Parathyroid adenoma (tissue), 2 donors: Measurements from ENCODE around the gene DNASE1L3.

ENCODE experiments used
- H2AFZ ChIP-seq: fragments of 300-600 bp; sonication (generic); one replicate; pipeline ENCODE4 v1.7.0; 2017; ENCODE audit warnings: antibody characterized with exemption, mild to moderate bottlenecking
- H3K27ac ChIP-seq: fragments of 300-600 bp; sonication (generic); one replicate; pipeline ENCODE4 v1.7.0; 2017
- H3K27me3 ChIP-seq: fragments of 300-600 bp; sonication (generic); one replicate; pipeline ENCODE4 v1.7.0; 2017; ENCODE audit warnings: low read length; ENCODE audit not compliant: control insufficient read depth, insufficient read depth
- H3K36me3 ChIP-seq: fragments of 300-600 bp; sonication (generic); one replicate; pipeline ENCODE4 v1.7.0; 2017; ENCODE audit warnings: low read length; ENCODE audit not compliant: control insufficient read depth, insufficient read depth
- H3K4me1 ChIP-seq: fragments of 300-600 bp; sonication (generic); one replicate; pipeline ENCODE4 v1.7.0; 2017; ENCODE audit warnings: control low read depth
- H3K4me2 ChIP-seq: fragments of 300-600 bp; sonication (generic); one replicate; pipeline ENCODE4 v1.7.0; 2017; ENCODE audit warnings: low read length
- H3K4me3 ChIP-seq: fragments of 300-600 bp; sonication (generic); one replicate; pipeline ENCODE4 v1.7.0; 2017; ENCODE audit warnings: low read depth, low read length
- H3K79me2 ChIP-seq: fragments of 300-600 bp; sonication (generic); one replicate; pipeline ENCODE4 v1.7.0; 2017; ENCODE audit warnings: control low read depth
- H3K9ac ChIP-seq: fragments of 300-600 bp; sonication (generic); one replicate; pipeline ENCODE4 v1.7.0; 2017; ENCODE audit warnings: mild to moderate bottlenecking
- H3K9me3 ChIP-seq: fragments of 300-600 bp; sonication (generic); one replicate; pipeline ENCODE4 v1.7.0; 2017; ENCODE audit warnings: low read length; ENCODE audit not compliant: control insufficient read depth
- TF ChIP-seq, protein P1 (sequence below): fragments of 300-600 bp; sonication (generic); IDR thresholded peaks from one replicate; pipeline ENCODE4 v1.7.0; 2017; ENCODE audit warnings: antibody characterized with exemption, mild to moderate bottlenecking
- donor health status: primary hyperparathyroidism.

The DNASE1L3 gene

DNA sequence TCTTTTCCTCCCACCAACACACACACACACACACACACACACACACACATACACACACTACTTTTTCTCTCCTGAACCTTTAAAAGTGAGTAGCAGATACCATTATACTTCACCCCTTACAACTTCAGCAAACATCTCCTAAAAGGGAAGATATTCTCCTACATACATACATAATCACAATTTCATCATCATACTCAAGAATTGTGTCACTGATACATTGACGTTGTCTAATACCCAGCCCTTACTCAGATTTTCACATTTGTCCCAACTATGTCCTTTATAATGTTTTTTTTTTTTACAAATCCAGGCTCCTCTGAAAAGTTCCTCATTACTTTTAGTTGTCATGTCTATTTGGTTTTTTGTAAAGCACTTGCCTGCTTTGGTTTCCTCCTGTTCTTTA, 45.3 kb upstream of the DNASE1L3 start:
- H3K4me1 ChIP-seq: no peaks in the 10 kb centered on the region
- no peak overlapping the region for H3K4me2 ChIP-seq
- no peaks in the 10 kb centered on the region for H3K79me2 ChIP-seq
- no peak overlapping the region for H2AFZ ChIP-seq
- H3K9me3 ChIP-seq: no peaks in the 10 kb centered on the region
- no peak overlapping the region for H3K4me3 ChIP-seq
- H3K36me3 ChIP-seq: no peaks in the 10 kb centered on the region
- H3K27ac ChIP-seq: no peak overlapping the region
- TF ChIP-seq, protein P1, sequence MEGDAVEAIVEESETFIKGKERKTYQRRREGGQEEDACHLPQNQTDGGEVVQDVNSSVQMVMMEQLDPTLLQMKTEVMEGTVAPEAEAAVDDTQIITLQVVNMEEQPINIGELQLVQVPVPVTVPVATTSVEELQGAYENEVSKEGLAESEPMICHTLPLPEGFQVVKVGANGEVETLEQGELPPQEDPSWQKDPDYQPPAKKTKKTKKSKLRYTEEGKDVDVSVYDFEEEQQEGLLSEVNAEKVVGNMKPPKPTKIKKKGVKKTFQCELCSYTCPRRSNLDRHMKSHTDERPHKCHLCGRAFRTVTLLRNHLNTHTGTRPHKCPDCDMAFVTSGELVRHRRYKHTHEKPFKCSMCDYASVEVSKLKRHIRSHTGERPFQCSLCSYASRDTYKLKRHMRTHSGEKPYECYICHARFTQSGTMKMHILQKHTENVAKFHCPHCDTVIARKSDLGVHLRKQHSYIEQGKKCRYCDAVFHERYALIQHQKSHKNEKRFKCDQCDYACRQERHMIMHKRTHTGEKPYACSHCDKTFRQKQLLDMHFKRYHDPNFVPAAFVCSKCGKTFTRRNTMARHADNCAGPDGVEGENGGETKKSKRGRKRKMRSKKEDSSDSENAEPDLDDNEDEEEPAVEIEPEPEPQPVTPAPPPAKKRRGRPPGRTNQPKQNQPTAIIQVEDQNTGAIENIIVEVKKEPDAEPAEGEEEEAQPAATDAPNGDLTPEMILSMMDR: no peak
- no peak overlapping the region for H3K9ac ChIP-seq
- H3K27me3 ChIP-seq: no peaks in the 10 kb centered on the region

- Histone ChIP-seq H2AFZ (no peak overlapping the region), H3K9ac (no peak overlapping the region), H3K36me3 (no peaks in the 10 kb centered on the region), H3K4me1 (no peaks in the 10 kb centered on the region), H3K9me3 (no peaks in the 10 kb centered on the region), H3K27me3 (no peaks in the 10 kb centered on the region), H3K4me3 (no peak overlapping the region), H3K27ac (no peak overlapping the region), H3K79me2 (no peaks in the 10 kb centered on the region), H3K4me2 (no peak overlapping the region)
- TF ChIP-seq, protein P1: no peak
These were observed 43.4 kb upstream of the DNASE1L3 start for GRCh38 chr3:58254144-58254543.

DNA sequence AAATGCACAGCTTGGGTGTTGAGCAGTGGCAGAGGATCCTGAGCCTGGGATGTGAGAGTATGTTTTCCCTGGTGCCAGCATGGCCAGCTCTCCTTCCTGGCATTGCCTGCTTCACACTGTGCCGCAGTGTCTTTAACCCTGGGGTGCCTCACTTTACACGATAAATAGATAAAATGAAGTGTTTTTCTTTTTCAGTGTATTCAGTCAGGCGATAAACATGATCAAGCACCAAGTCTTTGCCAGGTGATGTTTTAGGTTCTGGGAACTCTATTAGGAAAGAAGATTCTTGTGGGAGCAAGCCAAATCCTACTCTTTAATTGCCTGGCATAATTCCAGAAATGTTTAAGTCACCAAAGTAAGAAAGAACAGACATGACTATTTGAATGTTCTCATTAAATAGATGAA, 40.9 kb upstream of the DNASE1L3 start:
- TF ChIP-seq, protein P1: no peak
- no peaks in the 10 kb centered on the region for H3K27me3 ChIP-seq
- no peaks in the 10 kb centered on the region for H3K4me1 ChIP-seq
- no peaks in the 10 kb centered on the region for H3K36me3 ChIP-seq
- no peak overlapping the region for H3K27ac ChIP-seq
- H3K9ac ChIP-seq: no peak overlapping the region
- no peak overlapping the region for H3K4me2 ChIP-seq
- no peak overlapping the region for H2AFZ ChIP-seq
- no peaks in the 10 kb centered on the region for H3K79me2 ChIP-seq
- H3K9me3 ChIP-seq: no peaks in the 10 kb centered on the region
- no peak overlapping the region for H3K4me3 ChIP-seq

DNA sequence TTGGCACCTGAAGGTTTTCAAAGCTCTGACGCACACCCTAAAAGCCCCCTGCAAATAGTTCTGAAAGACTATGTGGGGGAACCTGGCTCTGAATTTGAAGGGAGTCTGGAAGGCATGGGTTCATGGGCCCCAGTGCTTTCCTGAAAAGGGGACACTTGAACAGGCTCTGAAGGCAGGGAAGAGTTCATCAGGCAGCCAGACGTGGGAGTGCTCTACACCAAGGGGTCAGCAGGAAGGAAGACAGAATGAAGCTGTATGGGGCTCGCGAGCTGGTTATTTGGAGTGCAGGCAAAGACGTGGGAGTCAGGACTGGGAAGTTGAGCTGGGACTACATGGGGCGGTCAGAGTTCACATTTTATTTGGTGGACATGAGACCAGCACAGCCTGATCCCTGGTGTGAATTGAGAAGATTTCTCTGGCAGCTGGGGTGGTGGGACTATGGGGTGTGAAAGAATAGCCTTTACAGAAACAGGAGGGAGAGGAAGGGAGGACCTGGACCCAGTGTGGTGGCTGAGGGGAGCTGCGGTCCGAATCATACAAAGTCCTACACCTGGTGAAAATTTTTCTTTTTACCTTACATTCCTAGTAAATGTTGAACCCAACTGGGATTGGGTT, 39.4 kb upstream of the DNASE1L3 start:
- no peak overlapping the region for H3K27ac ChIP-seq
- H3K4me3 ChIP-seq: no peak overlapping the region
- no peak overlapping the region for H3K4me2 ChIP-seq
- no peaks in the 10 kb centered on the region for H3K27me3 ChIP-seq
- TF ChIP-seq, protein P1: no peak
- no peak overlapping the region for H2AFZ ChIP-seq
- no peaks in the 10 kb centered on the region for H3K9me3 ChIP-seq
- H3K36me3 ChIP-seq: no peaks in the 10 kb centered on the region
- H3K4me1 ChIP-seq: no peaks in the 10 kb centered on the region
- no peak overlapping the region for H3K9ac ChIP-seq
- H3K79me2 ChIP-seq: no peaks in the 10 kb centered on the region

DNA sequence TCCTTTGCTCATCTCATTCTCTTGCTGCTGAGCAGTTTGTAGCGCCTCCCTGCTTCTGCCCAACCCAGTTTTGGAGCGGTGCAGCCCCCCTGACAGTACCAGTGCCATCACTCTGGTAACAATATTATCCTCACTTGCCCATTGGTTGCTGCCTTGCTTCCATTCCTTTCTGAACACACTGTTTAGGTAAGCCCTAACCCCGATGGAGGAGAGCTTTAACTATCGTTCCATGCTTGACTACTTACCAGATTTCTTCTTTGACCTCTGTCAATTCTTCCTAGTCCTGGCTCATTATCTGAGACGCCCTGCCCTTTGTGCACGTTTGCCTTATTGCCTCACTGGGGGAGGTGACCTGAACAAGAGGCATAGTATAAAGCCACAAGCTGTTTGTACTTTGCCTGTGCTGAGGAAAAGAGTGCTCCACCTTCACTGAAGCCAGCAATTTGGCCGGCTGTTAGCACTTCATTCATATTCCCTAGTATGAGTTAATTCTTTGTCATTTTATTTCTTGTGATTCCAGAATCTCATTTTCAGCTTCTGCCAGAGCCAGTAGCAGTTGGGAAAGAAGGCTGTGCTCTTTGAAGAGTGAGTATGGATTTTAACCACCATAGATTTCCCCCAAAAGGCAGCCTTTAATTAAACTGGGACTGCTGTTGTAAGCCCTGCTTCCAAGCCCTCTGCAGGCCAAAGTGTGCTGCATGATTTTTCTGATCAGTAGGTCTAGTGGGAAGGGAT, 38.8 kb upstream of the DNASE1L3 start:
- Histone ChIP-seq H3K9me3 (no peaks in the 10 kb centered on the region), H3K79me2 (no peaks in the 10 kb centered on the region), H3K27me3 (no peaks in the 10 kb centered on the region), H3K4me2 (no peak overlapping the region), H2AFZ (no peak overlapping the region), H3K36me3 (no peaks in the 10 kb centered on the region), H3K4me3 (no peak overlapping the region), H3K4me1 (no peaks in the 10 kb centered on the region), H3K9ac (no peak overlapping the region), H3K27ac (no peak overlapping the region)
- TF ChIP-seq, protein P1: no peak
